Smooth muscle cell of trachea (primary cell): ENCODE results near the gene ZNHIT1. TPM values are rescaled to one million over a fixed set of nuclear protein-coding genes. Genes with fewer than 3 reads are reported as not detected.

ENCODE experiments used
- total RNA-seq: library from RNA; depleted of rRNA; stranded (reverse); fragments of >200 nt; gene quantifications from 2 replicates; pipeline ENCODE4 v1.2.1, GENCODE V29; 2014

ZNHIT1 gene
- total RNA-seq: 78.4 and 89.0 TPM in 2 replicates

GRCh38 chr7:101217388-101218235 lies at the start of gene ZNHIT1, which contains the start of gene PLOD3:
Gene ZNHIT1 (plus strand): TSS chr7:101218165. CDS start chr7:101218196, 31 bp downstream.
Gene PLOD3 (minus strand): TSS chr7:101217581. CDS start chr7:101217274, 307 bp downstream.

GRCh38 chr7:101180130-101180755 lies 37.7 kb upstream of the ZNHIT1 start, which contains the start of gene NAT16:
Gene NAT16 (minus strand): TSS chr7:101180293. CDS start chr7:101174807, 5,486 bp downstream.

GRCh38 chr7:101200862-101201599 lies 16.9 kb upstream of the ZNHIT1 start, which contains the start of gene MOGAT3:
Gene MOGAT3 (minus strand): TSS chr7:101201036. CDS start chr7:101200854, 182 bp downstream.

GRCh38 chr7:101237206-101238067 lies 19.5 kb downstream of the ZNHIT1 start, which contains the start of gene CLDN15:
Gene CLDN15 (minus strand): TSS chr7:101237802. CDS start chr7:101237581, 221 bp downstream.

GRCh38 chr7:101244375-101245146 lies 26.6 kb downstream of the ZNHIT1 start, which contains the start of gene FIS1:
Gene FIS1 (minus strand): TSS chr7:101245081. CDS start chr7:101245004, 77 bp downstream.

Other genes starting within 250 kb of the ZNHIT1 start
- gene MUC12, start 248.6 kb upstream of the ZNHIT1 start, total RNA-seq: 0.50 and 0.87 TPM in 2 replicates
- under 0.01 TPM in 1 of 2 replicates, not detected in the other for gene MUC17, start 198.1 kb upstream of the ZNHIT1 start, total RNA-seq
- gene TRIM56, start 132.7 kb upstream of the ZNHIT1 start, total RNA-seq: 14.7 and 24.5 TPM in 2 replicates
- 123 and 260 TPM in 2 replicates for gene SERPINE1, start 91.1 kb upstream of the ZNHIT1 start, total RNA-seq
- 193 and 199 TPM in 2 replicates for gene AP1S1, start 63.7 kb upstream of the ZNHIT1 start, total RNA-seq
- 0.83 and 0.87 TPM in 2 replicates for gene VGF, start 52.6 kb upstream of the ZNHIT1 start, total RNA-seq
- gene NAT16, start 37.9 kb upstream of the ZNHIT1 start, total RNA-seq: not detected in 2 replicates
- gene MOGAT3, start 17.1 kb upstream of the ZNHIT1 start, total RNA-seq: not detected in 2 replicates
- 99.5 and 155 TPM in 2 replicates for gene PLOD3, start 584 bp upstream of the ZNHIT1 start, total RNA-seq
- 4.4 and 5.8 TPM in 2 replicates for gene CLDN15, start 19.6 kb downstream of the ZNHIT1 start, total RNA-seq
- gene FIS1, start 26.9 kb downstream of the ZNHIT1 start, total RNA-seq: 130 and 262 TPM in 2 replicates
- gene IFT22, start 103.6 kb downstream of the ZNHIT1 start, total RNA-seq: 26.2 and 26.8 TPM in 2 replicates
- gene COL26A1, start 144.7 kb downstream of the ZNHIT1 start, total RNA-seq: not detected in 2 replicates